Stimulated activated CD8-positive, alpha-beta memory T cell treated with anti-CD3 and anti-CD28 coated beads, Interleukin-4, amount 100 ng/mL, for 24 hours (primary cell): ENCODE data around the gene FAM117A.
A peak's percentile ranks its signal among the peaks of the same experiment; 100 is the strongest.

Source experiments
- DNase-seq: peaks from one replicate; pipeline ENCODE4 v3.0.0-alpha.2; 2020; ENCODE audit warnings: low read depth

The FAM117A gene

DNA sequence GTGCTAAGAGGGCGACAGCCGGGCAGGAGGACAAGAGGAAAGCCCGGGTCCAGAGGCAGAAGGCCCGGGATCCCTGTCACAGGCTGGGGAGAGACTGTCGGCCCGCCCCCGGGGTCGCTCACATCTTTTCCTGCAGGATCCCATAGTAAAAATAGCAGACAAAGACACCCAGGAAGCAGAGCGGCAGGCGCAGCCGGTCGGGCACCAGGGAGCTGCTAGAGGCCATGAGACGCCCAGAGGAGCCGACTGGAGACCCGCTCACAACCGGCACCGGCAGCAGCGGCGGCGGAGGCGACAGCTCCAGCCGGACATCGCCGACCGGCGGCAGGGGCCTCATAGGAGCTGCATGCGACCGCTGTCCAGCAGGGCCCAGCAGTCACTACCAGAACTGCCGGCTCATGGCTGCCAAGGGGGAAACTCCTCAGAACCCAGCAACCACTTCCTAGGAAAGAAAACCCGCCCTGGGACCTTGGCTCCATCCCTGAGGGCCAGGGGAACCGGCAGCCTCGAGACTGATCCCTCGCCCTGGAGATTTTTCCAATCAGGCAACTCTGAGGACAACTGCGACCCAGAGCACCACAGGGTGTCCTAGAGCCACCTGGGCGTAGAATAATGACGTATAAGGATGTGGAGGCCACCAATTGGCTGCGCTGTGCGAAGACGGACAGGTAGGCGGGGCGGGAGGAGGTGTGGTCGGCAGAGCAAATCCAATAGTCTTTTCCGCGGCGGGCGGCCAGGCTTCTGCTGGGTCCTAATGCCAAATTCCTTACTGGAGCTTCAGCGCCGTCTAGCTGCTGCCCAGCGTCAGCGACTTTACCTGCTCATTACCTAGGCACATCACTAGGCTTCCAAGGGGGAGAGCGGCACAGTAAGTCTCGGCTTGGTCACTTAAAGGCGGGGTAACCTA is 56.1 kb downstream of the FAM117A start, which contains the start of gene SLC35B1:
Gene SLC35B1, minus strand, starts transcription at position 357 of the 907 bp plus-strand sequence. Its CDS starts 131 bp downstream, at position 226.
- DNase-seq, result peak; percentile 98

DNA sequence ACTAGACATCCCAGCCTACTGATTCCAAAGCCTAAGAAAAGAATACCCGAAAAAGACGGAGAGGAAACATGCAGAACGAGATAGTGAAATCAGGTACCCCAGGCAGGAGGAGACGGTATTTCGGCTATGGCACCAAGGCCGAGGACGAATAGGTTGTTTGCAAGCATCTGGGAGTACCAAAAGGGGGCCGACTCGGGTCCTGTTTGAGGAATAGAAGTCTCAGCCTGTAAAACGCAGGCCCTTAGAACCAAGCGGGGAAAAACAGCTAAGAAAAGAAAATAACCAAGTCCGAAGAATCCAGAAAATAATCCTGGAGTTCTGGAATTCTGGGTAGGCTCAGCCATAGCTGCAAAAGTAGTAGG is 56.7 kb downstream of the FAM117A start:
- no peak for DNase-seq

DNA sequence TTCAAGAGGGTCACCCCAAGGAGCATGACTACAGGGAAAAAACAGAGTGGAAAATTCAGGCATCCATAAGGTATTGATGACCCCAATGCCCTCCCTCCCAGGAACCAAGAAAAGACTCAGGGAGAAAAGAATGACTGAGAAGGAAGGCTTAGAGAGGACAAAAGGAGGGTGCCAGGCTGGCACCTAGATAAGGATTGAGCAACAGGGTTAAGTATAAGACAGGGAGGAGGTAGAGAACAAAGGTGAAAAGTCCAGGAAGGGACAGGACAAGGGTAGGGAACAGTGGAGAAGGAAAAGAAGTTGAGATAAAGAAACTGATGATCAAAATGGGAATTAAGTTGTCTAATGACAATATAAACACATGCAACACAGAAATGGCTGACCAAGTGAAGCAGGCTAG is 58.7 kb downstream of the FAM117A start:
- no peak for DNase-seq

DNA sequence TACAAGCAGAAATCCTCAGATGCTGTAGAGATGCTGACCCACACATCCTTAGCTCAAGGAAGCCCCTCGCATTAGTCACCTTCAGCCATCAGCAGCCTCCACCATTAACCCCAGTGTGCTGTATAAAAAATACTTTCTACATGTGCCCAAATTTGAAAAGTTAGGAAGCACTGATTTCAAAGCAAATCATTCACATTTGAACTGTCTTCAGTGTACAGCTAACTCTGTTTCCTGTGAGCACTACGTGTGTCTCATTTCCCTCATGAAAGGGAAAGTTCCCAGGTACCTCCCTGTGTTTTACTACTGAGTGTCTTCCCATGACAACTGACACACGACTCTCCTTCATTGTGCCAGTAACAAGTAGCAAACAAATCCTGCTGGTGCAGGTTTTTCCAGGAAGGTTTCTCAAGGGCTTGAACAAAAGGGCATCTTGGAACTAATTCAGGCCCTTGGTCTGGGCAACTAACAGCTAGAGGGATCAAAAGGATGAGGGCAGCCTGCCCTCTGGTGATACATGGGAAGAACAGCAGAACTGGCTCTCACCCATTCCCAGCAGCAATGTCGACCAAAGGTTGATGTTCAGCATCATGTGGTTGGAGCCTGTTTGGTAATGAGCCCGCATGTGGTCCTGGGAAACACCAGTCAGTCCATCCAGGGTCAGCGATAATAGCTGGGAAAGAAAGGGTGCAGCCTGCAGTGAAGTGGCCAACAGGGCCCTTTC is 60.2 kb downstream of the FAM117A start:
- no peak for DNase-seq

DNA sequence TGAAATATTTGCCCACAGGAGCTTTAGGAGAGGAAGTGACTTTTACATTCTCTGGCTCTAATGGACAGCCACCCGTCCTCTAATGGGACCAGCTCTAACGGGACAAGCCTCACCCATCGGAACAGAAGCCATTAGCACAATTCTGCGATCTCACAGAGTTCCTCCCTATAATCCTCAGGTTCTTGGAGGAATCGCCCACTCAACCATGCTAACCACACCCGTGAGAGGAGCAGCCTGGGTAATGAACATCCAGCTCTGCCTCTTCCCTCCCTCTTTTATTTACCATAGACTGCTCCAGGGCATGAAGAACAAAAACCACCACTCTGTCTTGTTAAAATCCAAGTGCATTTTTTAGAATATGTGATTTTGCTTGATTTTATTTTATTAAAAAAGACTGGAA is 63.0 kb downstream of the FAM117A start:
- DNase-seq, result no peak

DNA sequence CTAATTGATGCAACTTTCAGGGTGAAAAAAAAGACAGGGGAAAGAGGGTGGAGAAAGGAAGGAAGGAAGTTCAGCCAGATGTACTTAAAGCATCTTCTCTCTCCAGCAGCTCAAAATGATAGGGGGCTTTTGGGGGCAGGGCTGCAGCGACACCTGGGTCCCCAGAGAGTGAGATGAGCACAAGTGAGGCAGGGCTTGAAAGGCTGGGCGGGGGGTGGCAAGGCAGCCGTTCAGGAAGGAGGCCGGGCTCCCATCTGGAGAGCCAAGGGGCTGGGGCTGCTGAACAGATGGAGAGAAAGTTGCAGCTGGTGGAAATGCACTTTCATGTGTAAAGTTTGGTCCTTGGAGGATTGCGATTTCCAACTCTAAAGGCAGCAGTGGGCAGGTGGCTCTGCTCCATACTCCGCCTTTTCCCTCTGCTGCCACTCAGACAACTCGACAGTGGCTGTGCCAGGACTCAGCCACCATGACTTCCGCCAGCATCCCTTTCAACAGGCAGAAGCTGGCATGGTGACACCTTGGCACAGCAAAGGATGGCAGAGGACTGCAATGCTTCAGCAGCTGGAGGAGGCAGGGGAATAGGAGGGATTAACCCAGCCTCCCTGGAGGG is 63.9 kb downstream of the FAM117A start:
- no peak for DNase-seq

DNA sequence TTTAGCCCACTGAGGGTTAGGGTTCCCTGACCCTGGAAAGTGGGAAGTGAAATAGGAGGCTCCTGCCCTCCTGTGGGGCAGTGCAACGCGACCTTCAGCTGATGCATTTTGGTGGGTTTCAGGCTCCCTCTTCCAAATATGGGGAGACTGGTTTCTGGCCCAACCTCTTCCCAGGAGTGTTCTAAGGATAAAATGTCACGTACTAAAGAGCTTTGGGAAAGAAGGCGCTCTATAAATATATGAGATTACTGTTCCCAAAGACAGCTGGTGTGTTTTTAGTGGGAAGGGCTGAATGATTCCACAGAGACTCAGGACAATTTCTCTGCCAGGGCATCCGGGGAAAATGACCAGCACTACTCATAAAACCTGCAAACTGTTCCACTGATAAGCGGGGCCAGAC is 65.9 kb downstream of the FAM117A start:
- DNase-seq, result no peak

DNA sequence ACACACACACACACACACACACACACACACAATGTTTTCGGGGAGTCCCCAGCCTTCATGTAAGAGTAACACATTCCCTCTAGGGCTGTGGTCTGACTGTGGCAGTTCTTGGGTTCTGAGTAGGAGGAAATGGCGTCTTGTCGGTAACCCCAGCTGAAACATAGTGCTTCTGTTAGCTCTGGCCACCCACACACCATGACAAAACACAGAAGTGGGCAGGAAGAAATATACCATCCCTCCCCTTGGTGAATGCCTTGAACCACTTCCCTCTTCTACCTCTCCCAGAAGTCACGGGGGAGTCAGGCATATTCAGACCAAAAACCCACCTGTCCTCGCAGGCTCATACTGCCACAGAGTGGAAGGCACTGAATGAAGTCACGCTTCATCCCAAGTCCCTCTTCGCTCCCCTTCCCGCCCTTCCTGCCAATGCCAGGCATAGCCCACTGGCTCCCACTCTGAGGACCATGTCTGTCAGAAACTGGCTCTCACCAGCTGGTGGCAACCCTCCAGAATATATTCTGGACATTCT is 67.6 kb downstream of the FAM117A start:
- peak; percentile 54 for DNase-seq

DNA sequence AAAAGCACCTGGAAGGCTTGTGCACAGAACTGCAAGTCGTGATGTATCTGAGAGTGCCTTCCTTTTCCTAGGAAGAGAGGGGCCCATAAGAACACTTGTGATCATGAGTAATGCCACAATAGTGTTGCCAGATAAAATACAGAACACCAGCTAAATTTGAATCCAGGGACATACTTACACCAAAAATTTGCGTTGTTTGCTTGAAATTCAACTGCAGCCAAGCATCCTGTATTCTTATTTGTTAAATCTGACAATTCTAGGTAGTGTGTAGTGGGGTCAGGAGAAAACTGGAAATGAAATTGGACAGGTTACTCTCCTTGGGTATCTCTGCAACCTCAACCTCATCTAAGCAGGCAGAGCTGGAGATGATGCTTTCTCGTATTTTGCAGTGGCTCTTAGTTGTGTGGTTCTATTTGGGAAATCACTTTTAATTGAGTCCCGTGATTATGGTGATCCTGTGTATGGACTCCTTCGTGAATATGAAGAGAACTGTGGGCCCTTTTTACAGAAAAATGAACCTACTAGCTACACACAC is 68.2 kb downstream of the FAM117A start:
- no peak for DNase-seq

DNA sequence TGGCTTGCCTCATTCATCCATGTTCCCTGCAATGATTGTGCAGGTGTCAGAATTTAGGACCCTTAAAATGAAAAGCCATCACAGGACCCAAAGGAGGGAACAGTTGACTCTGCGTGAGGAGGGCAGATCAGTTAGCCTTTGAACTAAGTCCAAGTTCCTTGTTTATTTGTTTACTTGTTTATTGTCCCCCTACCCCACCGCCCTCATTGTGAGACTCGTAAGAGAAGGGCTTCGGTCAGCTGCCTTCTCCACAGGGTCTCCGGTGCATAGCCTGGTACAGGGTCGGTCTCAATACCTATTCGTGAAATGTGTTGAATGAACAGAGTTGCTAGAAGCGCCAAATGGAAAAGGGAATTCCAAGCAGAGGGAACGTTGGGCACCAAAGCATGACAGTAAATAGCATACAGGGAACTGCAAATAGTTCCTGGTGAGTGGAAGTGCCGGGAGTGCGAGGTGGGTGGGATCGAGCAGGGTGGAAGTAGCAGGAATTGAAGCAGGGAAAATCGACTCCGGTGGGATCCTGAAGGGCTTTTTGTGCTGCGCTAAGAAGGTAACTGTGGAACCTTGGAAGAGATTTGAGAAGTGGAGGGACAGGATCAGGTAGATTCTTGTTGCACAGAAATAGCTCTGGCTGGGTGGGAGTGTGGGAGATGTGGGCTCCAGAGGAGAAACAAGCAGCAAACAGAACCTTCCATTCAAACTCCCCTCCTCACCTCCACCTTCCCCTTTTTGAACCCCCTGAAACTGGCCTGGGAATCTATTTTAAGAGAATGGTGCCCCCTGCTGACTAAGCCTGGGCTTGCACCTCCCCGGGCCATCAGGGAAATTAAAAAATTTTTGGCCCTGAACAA is 68.9 kb downstream of the FAM117A start:
- peak; percentile 65 for DNase-seq

DNA sequence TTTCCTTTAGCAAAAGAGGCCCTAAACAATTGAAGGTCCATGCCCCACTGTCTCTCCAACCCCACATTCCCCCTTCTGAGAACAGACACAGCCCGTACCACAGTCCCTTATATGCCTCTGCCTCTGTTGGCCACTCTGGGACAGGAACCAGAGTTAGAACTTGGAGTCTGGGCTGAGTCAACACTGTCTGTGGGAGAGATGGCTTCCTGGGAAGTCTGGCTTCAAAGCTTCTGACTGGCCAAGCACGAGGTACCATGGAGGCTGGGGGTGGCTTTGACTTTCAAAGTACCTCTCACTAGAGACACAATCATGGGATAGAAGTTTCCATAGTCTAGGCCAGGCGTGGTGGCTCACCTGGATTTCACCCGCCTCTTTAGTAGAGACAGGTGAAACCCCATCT is 71.2 kb downstream of the FAM117A start:
- no peak for DNase-seq

DNA sequence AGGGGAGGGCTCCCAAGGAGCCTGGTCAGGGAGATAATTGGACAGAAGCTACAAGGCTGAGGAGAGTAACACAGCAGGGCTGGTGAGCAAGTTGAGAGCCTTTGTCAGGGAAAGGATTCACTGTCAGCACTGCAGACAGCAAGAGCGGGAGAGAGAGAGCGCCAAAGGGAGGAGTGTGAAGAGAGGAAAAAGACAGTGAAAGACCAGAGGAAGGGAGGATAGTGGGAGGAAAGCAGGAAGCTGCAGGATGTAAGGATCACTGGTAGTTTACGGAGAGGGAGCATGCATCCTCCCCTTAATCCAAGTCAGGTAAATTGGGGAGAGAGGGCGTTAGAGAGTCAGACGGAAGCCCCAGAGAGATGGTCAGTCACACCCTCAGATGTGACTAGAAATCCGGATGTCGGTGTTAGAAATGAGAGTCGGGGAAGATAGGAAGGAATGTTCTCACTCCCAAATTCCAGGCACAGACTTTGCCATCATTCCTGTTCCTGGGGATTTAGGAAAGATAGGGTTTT is 72.2 kb downstream of the FAM117A start:
- DNase-seq, result no peak

DNA sequence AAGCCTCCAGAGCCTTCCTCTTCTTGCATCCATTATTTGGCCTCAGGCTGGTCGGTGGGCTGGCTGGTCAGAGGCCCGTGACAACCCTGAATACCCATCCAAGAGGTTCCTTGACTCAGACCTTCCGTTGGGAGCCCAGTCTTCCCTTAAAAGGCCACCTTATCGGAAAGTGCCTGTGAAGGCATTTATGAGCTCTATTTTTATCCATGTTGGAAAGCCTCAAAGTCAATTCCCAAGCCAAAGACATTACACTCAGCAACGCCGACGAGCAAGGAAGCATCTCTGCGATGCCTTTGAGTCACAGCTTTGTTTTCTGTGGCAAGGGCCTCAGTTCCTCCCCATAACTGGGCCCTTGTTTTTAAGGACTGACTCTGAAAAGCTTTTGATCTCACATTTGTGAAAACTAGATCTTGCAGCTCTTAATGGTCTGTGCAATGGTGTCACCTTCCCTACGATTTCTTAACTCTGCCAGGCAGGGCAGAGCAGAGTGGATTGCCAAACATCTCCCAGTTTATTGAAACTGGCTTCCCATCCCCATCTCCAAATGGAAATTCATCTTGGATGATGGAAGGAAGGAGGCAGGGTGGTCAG is 72.8 kb downstream of the FAM117A start:
- no peak for DNase-seq

DNA sequence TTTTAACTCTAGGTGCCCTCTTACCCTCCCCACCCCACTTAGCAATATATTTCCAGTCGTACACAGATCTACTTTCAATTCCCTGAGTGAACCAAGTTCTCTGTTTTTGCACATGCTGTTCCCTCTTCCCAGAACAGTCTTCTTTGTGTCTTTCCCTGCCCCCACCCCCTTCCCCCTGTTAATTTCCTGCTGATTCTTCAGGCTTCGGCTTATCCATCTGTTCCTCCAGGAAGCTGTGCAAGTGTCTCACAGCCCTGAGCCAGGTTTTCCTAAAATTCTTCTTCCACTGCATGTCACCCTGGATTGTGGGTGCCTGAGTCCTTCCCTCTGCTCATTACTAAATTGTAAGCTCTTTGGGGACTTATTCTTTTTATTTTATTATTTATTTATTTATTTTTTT is 73.7 kb downstream of the FAM117A start:
- no peak for DNase-seq

DNA sequence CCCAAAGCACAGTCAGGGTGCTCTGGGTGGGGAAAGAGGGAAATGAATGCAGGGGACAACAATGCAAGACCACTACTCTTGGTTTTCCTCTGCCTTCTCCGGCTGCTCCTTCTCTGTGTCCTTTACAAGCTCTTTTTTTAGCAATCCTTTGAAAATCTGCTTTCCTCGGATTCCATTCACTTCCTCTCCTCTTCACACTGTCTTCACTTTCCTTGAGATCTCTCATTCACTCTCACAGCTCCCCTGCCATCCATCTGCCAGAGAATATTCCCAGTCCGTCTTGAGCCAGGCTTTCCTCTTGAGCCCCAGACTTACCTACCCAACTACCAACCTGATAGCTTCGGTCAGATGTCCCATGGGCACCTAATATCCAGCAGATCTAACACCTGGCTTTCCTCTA is 75.1 kb downstream of the FAM117A start:
- DNase-seq, result no peak

DNA sequence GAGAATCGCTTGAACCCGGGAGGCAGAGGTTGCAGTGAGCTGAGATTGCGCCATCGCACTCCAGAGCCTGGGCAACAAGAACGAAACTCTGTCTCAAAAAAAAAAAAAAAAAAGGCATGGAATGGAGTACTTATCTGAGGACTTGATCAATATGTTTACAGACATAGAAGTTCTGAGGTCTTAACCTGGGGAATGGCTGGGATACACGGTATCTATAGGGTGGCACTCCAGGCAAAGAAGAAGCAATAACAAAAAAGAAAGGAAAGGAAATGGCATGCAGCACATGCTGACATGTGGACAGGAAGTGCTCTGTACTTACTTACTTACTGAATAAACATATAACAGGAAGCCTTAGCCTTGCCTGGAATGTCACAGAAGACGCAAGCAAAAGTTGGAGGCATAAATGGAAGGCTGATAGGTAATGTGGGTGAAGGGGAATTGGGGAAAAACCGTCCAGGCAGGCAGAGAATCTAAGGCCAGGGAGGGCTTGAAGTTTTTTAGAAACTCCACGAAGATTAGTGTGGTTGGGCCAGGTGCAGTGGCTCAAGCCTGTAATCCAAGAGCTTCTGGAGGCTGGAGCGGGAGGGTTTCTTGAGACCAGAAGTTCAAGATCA is 75.9 kb downstream of the FAM117A start:
- no peak for DNase-seq

DNA sequence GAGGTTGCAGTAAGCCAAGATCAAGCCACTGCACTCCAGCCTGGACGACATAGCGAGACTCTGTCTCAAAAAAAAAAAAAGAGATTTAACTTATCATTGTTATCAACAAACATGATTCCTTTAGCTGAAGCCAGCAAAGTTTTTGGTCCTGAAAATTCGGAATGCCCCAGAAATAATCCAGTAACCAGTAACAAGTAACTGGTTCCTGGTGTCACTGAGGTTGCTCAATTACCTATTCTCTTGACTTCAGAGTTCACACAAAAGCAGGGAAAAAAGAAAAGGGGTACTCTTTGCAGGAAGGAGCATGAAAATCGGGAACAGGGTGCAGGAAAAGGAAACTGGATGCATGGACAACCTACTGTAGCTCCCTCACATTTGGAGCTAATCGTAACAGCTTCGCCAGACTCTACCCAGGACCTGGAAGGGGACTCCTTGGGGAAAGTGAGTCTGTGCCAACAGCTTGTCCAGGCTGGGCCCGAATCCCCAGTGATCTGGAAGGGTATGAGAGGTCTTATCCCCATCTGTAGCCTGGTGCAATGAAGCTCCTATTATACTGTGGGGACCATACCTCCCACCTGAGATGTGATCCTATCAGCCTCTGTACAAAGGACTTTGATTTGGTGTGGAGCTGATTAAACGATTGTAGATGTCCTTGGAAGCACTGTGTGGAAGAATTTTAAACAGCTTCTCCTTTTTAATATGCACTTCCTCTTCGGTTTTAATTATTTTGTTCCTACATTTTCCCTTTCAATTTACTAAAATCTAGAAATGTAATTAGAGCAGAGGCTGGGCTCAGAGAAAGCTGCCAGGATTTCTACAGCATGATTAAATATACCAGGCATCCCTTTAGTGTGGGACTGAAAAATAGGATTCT is 82.6 kb downstream of the FAM117A start:
- no peak for DNase-seq

DNA sequence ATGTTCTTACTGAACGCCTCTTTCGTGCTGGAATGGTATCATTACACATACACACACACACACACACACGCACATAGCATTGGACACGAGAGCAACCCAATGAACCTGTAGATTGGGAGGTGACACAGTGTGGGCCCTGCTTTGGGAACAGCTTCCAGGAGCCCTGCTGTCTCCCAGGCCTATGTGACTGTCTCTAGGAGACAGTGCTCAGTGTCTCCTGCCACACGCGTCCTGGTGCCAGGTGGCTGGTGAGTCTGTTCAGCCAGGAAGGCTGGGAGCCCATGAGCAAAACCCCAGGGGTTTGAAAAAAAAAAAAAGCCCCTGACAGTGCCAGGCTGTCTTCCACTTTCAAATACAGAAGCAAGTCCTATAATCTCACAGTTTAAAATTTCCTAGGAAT is 83.6 kb downstream of the FAM117A start:
- no peak for DNase-seq
